Stimulated activated effector memory CD8-positive, alpha-beta T cell treated with anti-CD3 and anti-CD28 coated beads, Interleukin-12 subunit alpha, Interleukin-12 subunit beta, amount 100 ng/mL, for 72 hours (primary cell): ENCODE results near the gene VSX1.

Experiments used
- ATAC-seq: fragments of 150-1000 bp; cut with Tn5 transposase; 2 replicates; pipeline ENCODE4 v1.10.0; 2021
- DNase-seq, 2 donors: peaks; one replicate each; pipeline ENCODE4 v3.0.0; 2021 to 2022; ENCODE audit warnings: low spot score in 2 of 2
- H3K27ac Mint-ChIP-seq: one replicate; pipeline ENCODE4 v1.8.0; 2022; ENCODE audit warnings: mild to moderate bottlenecking, mixed read lengths
- H3K36me3 Mint-ChIP-seq: one replicate; pipeline ENCODE4 v1.8.0; 2022; ENCODE audit warnings: mild to moderate bottlenecking, mixed read lengths
- H3K4me1 Mint-ChIP-seq: one replicate; pipeline ENCODE4 v1.8.0; 2022; ENCODE audit warnings: mixed read lengths
- H3K4me3 Mint-ChIP-seq: one replicate; pipeline ENCODE4 v1.8.0; 2022; ENCODE audit warnings: mild to moderate bottlenecking, mixed read lengths
- H3K9me3 Mint-ChIP-seq: one replicate; pipeline ENCODE4 v1.8.0; 2022; ENCODE audit warnings: mixed read lengths

VSX1 gene

DNA sequence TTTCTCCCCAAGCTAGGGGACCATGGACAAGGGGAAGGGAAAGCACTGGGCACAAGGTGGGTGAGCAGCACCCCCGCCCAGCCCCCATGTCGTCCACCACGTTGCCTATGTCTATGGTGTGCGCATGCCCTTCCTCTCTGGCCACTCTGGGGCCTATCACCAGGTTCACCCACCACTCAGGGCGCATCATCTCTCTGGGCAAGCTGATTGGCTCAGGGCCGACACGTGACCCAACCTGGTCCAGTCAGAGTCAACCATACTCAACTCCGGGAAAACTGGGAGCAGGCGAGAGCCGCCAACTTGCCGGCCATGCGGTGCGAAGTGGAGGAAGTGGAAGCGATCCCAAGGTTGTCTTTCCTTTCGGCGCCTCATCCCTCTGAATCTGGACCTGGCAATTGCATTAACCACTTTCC is 49.9 kb downstream of the VSX1 start:
- Mint-ChIP-seq H3K4me1 (peaks cover 48% of the 10 kb centered on the region), H3K9me3 (no peaks in the 10 kb centered on the region), H3K27ac (no peak overlapping the region), H3K4me3 (no peak overlapping the region), H3K36me3 (peaks cover 23% of the 10 kb centered on the region)
- ATAC-seq, result no peak
- no peak for DNase-seq

DNA sequence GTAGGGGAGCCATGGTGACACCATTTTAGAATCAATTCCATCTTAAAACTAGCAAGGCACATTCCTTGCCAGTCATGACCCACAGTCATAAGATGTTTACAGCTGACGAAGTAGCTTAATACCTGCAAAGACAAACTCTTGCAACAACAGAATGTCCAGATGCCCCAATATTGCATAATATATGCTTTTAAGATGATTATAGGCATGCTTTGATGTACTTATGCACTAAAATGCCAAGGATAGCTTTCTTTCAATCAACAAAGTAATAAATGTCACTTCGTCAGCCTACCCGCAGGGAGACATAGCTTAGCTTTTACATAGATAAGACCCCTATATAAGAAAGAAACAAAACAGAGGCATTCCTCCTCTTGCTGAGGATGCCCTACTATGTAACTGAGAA is 50.7 kb downstream of the VSX1 start:
- peaks cover 43% of the 10 kb centered on the region for H3K4me1 Mint-ChIP-seq
- H3K4me3 Mint-ChIP-seq, result no peak overlapping the region
- peaks cover 16% of the 10 kb centered on the region for H3K36me3 Mint-ChIP-seq
- no peaks in the 10 kb centered on the region for H3K9me3 Mint-ChIP-seq
- no peak overlapping the region for H3K27ac Mint-ChIP-seq
- ATAC-seq (no peak), DNase-seq (no peak)

DNA sequence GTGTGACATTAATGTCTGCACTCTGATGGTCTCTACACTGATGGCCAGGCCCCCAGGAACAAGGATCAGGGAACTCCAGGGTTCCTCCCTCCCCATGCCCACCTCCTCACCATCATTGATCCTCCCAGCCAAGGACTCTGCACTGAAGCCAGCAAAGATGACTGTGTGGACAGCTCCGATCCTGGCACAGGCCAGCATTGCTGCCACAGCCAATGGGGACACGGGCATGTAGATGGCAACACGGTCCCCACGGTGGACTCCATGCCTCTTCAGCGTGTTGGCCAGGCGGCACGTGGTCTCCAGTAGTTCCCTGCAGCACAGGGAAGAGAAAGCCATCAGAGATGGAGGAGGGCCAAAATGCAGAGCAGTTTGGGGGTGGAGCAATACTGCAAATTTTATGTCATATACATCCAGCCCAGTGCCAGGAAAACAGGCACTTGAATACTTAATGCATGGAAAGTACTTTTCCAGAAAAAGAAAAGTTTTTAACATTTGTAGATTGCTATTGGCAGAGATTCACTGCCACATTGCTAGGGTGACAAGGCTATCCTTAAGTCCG is 51.2 kb downstream of the VSX1 start:
- ATAC-seq (no peak), DNase-seq (no peak)
- H3K36me3 Mint-ChIP-seq, result peaks cover 16% of the 10 kb centered on the region
- H3K27ac Mint-ChIP-seq, result no peak overlapping the region
- H3K9me3 Mint-ChIP-seq, result no peaks in the 10 kb centered on the region
- peaks cover 38% of the 10 kb centered on the region for H3K4me1 Mint-ChIP-seq
- H3K4me3 Mint-ChIP-seq, result no peak overlapping the region

DNA sequence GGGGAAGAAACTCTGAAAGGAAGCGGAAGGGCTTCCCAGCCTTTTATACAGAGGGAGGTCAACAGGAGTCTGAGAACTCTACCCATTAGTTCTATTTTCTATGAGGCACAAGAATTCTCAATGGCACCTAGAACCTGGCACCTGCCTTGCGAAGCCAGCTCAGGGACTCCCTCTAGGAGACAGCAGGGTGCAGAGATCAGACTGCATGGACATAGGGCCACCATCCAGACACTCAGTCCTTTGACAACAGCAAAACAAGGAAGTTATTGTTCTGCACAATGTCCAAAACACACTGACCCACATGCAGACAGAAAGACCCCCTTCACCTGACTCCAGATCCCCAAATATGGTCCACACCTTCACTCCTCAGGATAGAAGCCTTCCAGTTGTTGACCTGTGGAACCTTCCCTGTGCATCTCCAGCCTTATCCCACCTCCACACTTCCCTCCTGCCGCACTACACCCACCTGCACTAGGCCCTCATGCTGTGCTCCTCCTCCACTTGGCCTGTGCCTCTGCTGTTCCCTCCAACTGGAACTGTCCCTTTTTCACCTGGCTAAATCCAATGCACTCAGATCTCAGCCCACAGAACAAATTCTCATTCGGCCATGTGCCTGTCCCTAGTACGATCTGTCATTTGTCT is 51.8 kb downstream of the VSX1 start:
- Mint-ChIP-seq H3K4me1 (peaks cover 32% of the 10 kb centered on the region), H3K27ac (no peak overlapping the region), H3K4me3 (no peak overlapping the region), H3K9me3 (no peaks in the 10 kb centered on the region), H3K36me3 (peaks cover 16% of the 10 kb centered on the region)
- ATAC-seq (no peak), DNase-seq (no peak)

DNA sequence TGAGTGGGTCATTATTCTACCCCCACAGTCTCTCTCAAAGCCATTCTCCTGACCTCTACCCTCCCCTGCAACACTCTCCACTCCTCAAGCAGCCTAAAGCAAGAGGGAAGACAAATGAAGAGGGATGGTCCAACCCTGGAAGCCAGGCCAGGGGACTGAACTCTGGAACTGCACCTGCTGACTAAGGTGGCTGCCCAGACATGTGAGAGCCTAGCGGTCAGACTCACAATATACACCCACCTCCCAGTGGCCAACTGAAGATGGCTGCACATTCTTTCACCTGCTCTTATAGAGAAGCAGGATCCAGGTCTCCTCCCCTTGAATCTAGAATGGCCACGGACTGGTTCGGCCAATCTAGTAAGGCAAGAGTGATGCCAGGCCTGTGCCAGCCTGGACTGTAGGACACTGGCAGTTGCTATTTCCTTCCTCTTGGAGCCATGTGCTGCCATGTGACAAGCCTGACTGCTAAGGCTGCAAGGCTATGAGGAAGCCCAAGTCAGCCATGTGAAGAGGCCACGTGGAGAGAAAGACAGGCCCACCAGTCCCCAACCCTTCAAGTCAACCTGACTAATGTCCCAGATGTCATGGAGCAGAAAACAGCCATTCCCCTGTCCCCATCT is 55.8 kb downstream of the VSX1 start:
- H3K9me3 Mint-ChIP-seq, result no peaks in the 10 kb centered on the region
- peak overlapping the region; percentile 17 for H3K27ac Mint-ChIP-seq
- no peak overlapping the region for H3K4me3 Mint-ChIP-seq
- peaks cover 39% of the 10 kb centered on the region for H3K4me1 Mint-ChIP-seq
- H3K36me3 Mint-ChIP-seq, result peaks cover 16% of the 10 kb centered on the region
- DNase-seq, result no peak
- ATAC-seq, result no peak
